ENCODE results near the gene CATSPERZ. TPM values are rescaled to one million over a fixed set of nuclear protein-coding genes. Genes with fewer than 3 reads are reported as not detected.
A peak's percentile ranks its signal among the peaks of the same experiment; 100 is the strongest.

CATSPERZ gene
- total and polyA plus RNA-seq, 2 of the 8 experiments (the other 6 are each of a cell fraction or from before 2014, with no cell fraction given), result 0.77 TPM; not detected in 1

GRCh38 chr11:64268025-64268892 is 31.9 kb upstream of the CATSPERZ start:
- Histone ChIP-seq H3K4me2 (ENCODE audit: insufficient read depth in 1 of 2, low read depth in 2 of 2, low read length in 2 of 2) (peak overlapping the region; percentile 80 to 86), H3K27me3 (replicated peaks in 1 of 4; ENCODE audit: control insufficient read depth in 3 of 4, extremely low read depth in 1 of 4, insufficient read depth in 3 of 4, low read length in 3 of 4) (no peaks in the 10 kb centered on the region), H2BK15ac (ENCODE audit: low read length) (0 out of 2 replicates have a peak overlapping the region, but pooled peaks have one; percentile 20), H2AFZ (ENCODE audit: low read length) (no peak overlapping the region), H2BK12ac (ENCODE audit: low read depth, low read length) (no peak overlapping the region), H2BK20ac (ENCODE audit: low read length) (no peak overlapping the region), H3K23me2 (ENCODE audit: low read depth, low read length) (peaks cover 4% of the 10 kb centered on the region), H3K23ac (ENCODE audit: insufficient read length) (no peak overlapping the region), H3K36me3 (ENCODE audit: control insufficient read depth in 2 of 4, insufficient read depth in 4 of 4, low read length in 3 of 4) (peaks cover 9 to 32% (median 15%) of the 10 kb centered on the region in 4 experiments), H4K5ac (ENCODE audit: insufficient read length, low read depth, low read length) (no peak overlapping the region), H4K20me1 (replicated peaks in 1 of 2; ENCODE audit: control insufficient read depth in 1 of 2, insufficient read depth in 2 of 2, low read length in 2 of 2) (peaks cover 4 to 5% of the 10 kb centered on the region in 2 experiments), H4K8ac (ENCODE audit: extremely low read depth, insufficient read depth, low read length) (no peak overlapping the region), H2BK5ac (ENCODE audit: low read depth, low read length) (peak overlapping the region; percentile 81; the same call in 1 of the 2 replicates), H2BK120ac (replicated peaks; ENCODE audit: low read depth, low read length) (no peak overlapping the region), H3K56ac (replicated peaks; ENCODE audit: insufficient read length, low read depth, low read length) (no peak overlapping the region), H3K4me3 (ENCODE audit: extremely low read depth in 1 of 4, insufficient read depth in 2 of 4, low read depth in 3 of 4, low read length in 4 of 4) (peak overlapping the region; percentile 70 to 82 (median 80)), H4K91ac (replicated peaks; ENCODE audit: insufficient read length, low read length) (no peak overlapping the region), H3K4me1 (replicated peaks in 1 of 4; ENCODE audit: control insufficient read depth in 3 of 4, insufficient read depth in 4 of 4, low read length in 3 of 4) (peaks cover 0 to 11% (median 5%) of the 10 kb centered on the region in 4 experiments; a peak in 5 of 7 replicates), H3K9ac (replicated peaks in 1 of 4; ENCODE audit: extremely low read depth in 1 of 4, low read depth in 3 of 4, low read length in 3 of 4) (peak overlapping the region in 2 of 4 experiments; percentile 72 to 74; a peak in 3 of 7 replicates), H3K18ac (ENCODE audit: extremely low read depth, low read length) (no peak overlapping the region; the same call in 1 of the 2 replicates), H3K4ac (replicated peaks; ENCODE audit: insufficient read length, low read depth, low read length) (peak overlapping the region; percentile 60), H2AK5ac (ENCODE audit: low read depth, low read length) (no peak overlapping the region), H3K9me3 (ENCODE audit: insufficient read depth in 2 of 2, low read depth in 1 of 2, low read length in 1 of 2) (no peaks in the 10 kb centered on the region), H3K14ac (ENCODE audit: insufficient read length) (no peak overlapping the region), H3K79me1 (ENCODE audit: low read depth, low read length) (no peaks in the 10 kb centered on the region; the same call in 1 of the 2 replicates), H3K27ac (ENCODE audit: low read depth, low read length) (peak overlapping the region; percentile 13; the same call in 1 of the 2 replicates), H3K79me2 (ENCODE audit: control insufficient read depth in 1 of 2, insufficient read depth in 2 of 2, low read length in 2 of 2) (0 out of 4 replicates have a peak, but pooled peaks cover 0 to 4% of the 10 kb centered on the region in 2 experiments)
- TF ChIP-seq E2F6 (IDR thresholded peaks at IDR 0.05) (no peak), POLR2AphosphoS5 (IDR thresholded peaks at IDR 0.05; ENCODE audit: low read depth, low read length) (peak; percentile 52)
- DNase-seq (ENCODE audit: low read depth in 1 of 2, low spot score in 2 of 2), result no peak
- ChIA-PET CTCF (ENCODE audit: partially characterized antibody) (interaction anchor here (0.5 to 13.7 kb wide), 17 partner anchors 12 to 1880 kb away, joined by 3 to 168 read pairs (median 4); partner anchors contain the start of genes BAD, CATSPERZ, ESRRA and NUDT22), POLR2A (ENCODE audit: partially characterized antibody) (interaction anchor here (0.7 to 11.9 kb wide), 18 partner anchors 9 to 1417 kb away, joined by 3 to 352 read pairs (median 7); partner anchors contain the start of genes BAD, ESRRA, FERMT3 and FKBP2)
- no peak for FAIRE-seq
- WGBS, 2 experiments (ENCODE audit: extremely low coverage in 1 of 2, insufficient coverage in 1 of 2, insufficient read length in 1 of 2, insufficient replicate concordance in 2 of 2, low coverage in 1 of 2, low lambda C conversion rate in 2 of 2, missing lambda C conversion rate in 1 of 2), result 92% methylated on average over 22 of the region's 23 CpGs; no CpG with 5 or more reads in 1 of the 2 experiments
